ENCODE results near the gene VEZT.
"Not testable (repeated sequence)": the region's sequence is repeated elsewhere in the genome, so short reads cannot be mapped to it uniquely, and the experiment has no call there.

Gene VEZT

GRCh38 chr12:95224202-95225170 lies 6.9 kb downstream of the VEZT start:
- no peak for DNase-seq (ENCODE audit: low read depth in 3 of 3, low spot score in 1 of 3)

DNA sequence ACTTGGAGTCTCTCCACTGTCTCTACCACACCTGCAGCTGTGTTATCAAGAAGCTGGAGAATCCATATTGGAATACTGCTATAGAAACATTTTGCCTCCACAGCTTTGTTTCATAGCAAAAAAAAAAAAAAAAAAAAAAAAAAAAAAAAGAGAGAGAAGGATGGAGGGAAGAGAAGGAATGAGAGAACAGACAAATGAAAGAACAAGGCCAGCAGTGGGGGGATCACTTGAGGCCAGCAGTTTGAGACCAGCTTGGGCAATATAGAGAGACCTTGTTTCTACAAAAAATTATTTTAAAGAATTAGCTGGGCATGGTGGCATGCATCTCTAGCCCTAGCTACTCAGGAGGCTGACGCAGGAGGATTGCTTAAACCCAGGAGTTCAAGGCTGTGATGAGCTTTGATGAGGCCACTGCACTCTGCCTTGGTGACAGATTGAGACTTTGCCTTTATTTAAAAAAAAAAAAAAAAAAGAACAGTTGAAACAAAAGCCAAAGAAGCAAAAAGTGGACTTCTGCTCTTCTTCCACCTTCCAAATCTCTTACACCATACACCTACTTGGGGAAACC lies 8.1 kb downstream of the VEZT start:
- no peak for DNase-seq (ENCODE audit: low read depth in 3 of 3, low spot score in 1 of 3)

DNA sequence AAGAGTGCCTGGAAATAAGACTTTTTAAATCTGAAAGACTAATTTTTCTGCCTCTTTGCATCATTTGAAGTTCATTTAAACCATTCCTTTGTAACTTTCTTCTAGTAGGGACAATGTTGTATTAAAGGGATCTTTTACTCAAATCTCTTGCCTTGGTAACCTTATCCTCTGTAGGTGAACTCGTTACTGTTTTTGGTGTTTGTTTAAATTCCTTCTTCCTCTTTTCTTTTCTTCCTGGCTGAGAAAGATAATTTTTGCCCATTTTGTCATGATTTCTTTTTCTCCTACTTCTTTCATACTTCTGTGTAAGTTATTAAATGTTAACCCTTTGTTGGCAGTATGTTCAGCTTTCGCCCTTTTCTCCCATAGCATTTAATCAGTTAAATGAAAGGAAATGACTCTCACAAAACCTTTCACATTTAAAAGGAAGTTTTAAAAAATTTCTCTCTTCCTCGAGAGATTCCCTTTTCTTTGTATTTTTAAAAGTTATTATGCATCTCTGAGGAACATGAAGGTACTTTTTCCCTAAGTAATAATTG lies 10.3 kb downstream of the VEZT start:
- DNase-seq (ENCODE audit: low read depth in 3 of 3, low spot score in 1 of 3): no peak

- no peak for DNase-seq (ENCODE audit: low read depth in 3 of 3, low spot score in 1 of 3)
Measured at GRCh38 chr12:95228617-95229016, 11.0 kb downstream of the VEZT start.

DNA sequence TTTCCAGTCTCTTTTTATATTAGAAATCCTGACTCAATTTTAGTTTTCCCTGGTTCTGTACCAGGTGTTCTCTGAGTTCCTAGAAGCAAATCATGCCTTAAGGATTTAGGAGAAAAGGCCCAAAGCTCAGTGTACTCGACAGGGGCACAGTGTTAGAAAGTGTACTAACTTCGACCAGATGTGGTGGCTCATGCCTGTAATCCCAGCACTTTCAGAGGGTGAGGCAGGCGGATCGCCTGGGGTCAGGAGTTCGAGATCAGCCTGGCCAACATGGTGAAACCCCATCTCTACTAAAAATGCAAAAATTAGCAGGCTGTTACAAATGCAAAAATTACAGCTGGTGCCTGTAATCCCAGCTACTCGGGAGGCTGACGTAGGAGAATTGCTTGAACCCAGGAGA lies 12.0 kb downstream of the VEZT start:
- no peak for DNase-seq (ENCODE audit: low read depth in 3 of 3, low spot score in 1 of 3)

GRCh38 chr12:95230313-95230712 lies 12.7 kb downstream of the VEZT start:
- no peak for DNase-seq (ENCODE audit: low read depth in 3 of 3, low spot score in 1 of 3)

DNA sequence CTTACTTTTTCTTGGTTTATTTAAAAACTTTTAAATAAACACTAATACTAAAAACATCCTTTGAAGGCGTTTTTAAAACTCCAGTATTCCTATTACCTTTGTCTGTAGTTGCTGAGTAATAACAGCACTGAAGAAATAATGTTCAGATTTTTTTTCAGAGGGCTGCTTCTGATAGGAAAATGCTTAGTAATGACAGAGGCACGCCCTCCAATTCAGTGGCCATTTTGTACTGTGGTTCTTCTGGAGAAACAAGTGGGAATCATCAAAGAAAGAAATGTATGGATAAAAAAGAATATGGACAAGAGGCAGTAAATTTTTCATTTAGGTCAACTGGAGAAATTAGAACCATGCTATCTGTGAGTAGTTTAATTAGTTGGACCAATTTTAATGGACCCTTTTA lies 13.6 kb downstream of the VEZT start:
- no peak for DNase-seq (ENCODE audit: low read depth in 3 of 3, low spot score in 1 of 3)

DNA sequence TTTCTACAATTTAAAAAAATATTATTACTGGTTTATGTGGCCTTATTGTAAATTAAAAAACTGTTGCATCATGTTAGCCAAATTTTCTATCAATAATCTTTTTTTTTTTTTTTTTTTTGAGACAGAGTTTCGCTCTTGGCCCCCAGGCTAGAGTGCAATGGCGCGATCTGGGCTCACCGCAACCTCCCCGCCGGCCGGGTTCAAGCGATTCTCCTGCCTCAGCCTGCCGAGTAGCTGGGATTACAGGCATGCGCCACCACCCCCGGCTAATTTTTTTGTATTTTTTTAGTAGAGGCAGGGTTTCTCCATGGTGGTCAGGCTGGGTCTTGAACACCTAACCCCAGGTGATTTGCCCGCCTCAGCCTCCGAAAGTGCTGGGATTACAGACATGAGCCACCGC lies 16.6 kb downstream of the VEZT start:
- DNase-seq (ENCODE audit: low read depth in 3 of 3, low spot score in 1 of 3): not testable (repeated sequence)

- DNase-seq (ENCODE audit: low read depth in 3 of 3, low spot score in 1 of 3): not testable (repeated sequence)
Measured at GRCh38 chr12:95235621-95236020, 18.0 kb downstream of the VEZT start.

GRCh38 chr12:95237315-95237714 lies 19.7 kb downstream of the VEZT start:
- DNase-seq (ENCODE audit: low read depth in 3 of 3, low spot score in 1 of 3): no peak

- no peak for DNase-seq (ENCODE audit: low read depth in 3 of 3, low spot score in 1 of 3)
Measured at GRCh38 chr12:95238150-95238549, 20.5 kb downstream of the VEZT start.

GRCh38 chr12:95239216-95239615 lies 21.6 kb downstream of the VEZT start:
- DNase-seq (ENCODE audit: low read depth in 3 of 3, low spot score in 1 of 3): no peak

DNA sequence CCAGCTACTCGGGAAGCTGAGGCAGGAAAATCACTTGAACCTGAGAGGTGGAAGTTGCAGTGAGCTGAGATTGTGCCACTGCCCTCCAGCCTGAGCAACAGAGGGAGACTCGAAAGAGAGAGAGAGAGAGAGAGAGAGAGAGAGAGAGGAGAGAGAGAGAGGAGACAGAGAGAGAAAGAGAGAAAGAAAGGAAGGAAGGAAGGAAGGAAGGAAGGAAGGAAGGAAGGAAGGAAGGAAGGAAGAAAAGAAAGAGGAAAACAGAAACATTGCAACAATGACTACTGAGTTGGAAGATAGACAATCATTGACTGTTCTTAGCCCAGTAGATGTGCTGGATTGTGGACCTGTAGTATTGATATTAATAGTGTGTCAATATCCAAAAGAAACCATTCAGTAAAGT lies 22.2 kb downstream of the VEZT start:
- not testable (repeated sequence) for DNase-seq (ENCODE audit: low read depth in 3 of 3, low spot score in 1 of 3)

- no peak for DNase-seq (ENCODE audit: low read depth in 3 of 3, low spot score in 1 of 3)
Measured at GRCh38 chr12:95240556-95240955, 22.9 kb downstream of the VEZT start.

- DNase-seq (ENCODE audit: low read depth in 3 of 3, low spot score in 1 of 3): not testable (repeated sequence)
Measured at GRCh38 chr12:95241138-95241537, 23.5 kb downstream of the VEZT start.

GRCh38 chr12:95241761-95242506 lies 24.3 kb downstream of the VEZT start:
- no peak for DNase-seq (ENCODE audit: low read depth in 3 of 3, low spot score in 1 of 3)

DNA sequence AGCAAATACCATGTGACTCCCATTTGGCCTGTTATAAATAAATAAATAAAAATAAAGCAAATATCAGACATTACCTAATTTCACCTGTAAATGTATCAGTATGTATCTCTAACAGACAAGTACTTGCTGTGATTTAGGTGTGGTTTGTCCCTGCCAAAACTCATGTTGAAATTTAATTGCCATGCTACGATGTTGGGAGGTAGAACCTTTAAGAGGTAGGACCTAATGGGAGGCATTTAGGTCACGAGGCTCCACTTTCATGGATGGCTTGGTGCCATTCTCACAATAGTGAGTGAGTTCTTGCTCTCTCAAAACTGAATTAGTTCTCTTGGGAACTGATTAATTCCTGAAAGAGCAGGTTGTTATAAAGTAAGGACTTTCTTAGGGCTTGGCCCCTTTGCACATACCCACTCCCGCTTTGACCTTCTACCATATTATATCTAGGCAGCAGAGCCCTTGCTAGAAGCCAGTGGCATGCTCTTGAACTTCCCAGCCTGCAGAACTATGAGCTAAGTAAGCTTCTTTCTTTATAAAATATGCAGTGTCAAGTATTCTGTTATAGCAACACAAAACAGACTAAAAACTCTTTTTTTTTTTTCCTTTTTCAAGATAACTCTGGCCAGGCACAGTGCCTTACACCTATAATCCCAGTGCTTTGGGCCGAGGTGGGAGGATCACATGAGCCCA lies 26.0 kb downstream of the VEZT start:
- no peak for DNase-seq (ENCODE audit: low read depth in 3 of 3, low spot score in 1 of 3)

DNA sequence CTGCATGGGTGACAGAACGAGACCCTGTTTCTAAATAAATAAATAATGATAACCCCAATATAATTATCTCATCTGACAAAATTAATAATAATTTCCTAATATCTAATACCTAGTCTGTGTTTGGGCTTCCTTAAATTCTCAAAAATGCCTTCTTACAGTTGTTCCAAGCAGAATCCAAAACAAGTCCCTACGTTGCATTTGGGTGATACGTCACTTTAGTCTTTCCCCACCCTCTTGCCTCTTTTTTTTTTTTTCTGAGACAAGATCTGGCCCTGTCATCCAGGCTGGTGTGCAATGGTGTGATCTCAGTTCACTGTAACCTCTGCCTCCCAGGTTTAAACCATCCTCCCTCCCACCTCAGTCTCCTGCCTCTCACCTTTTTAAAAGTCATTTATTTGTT lies 26.7 kb downstream of the VEZT start:
- DNase-seq (ENCODE audit: low read depth in 3 of 3, low spot score in 1 of 3): no peak

GRCh38 chr12:95248095-95248494 lies 30.5 kb downstream of the VEZT start:
- no peak for DNase-seq (ENCODE audit: low read depth in 3 of 3, low spot score in 1 of 3)

GRCh38 chr12:95248604-95249360 lies 31.2 kb downstream of the VEZT start:
- DNase-seq (ENCODE audit: low read depth in 3 of 3, low spot score in 1 of 3): no peak
